PFSK-1 (cell line): Measurements from ENCODE around the gene SFXN2.

Experiments used
- FOXP2 ChIP-seq: optimal IDR thresholded peaks from 2 replicates; pipeline ENCODE3; 2011; ENCODE audit warnings: borderline replicate concordance, control low read depth, inconsistent platforms; ENCODE audit not compliant: insufficient read depth; ENCODE audit errors: extremely low read length, extremely low read depth
- POLR2AphosphoS5 ChIP-seq: IDR thresholded peaks from 2 replicates; pipeline ENCODE4 v1.6.1; 2012; ENCODE audit warnings: low read depth, mild to moderate bottlenecking, control low read depth, low read length, moderate library complexity
- SIN3A ChIP-seq: IDR thresholded peaks from 2 replicates; pipeline ENCODE4 v1.6.1; 2012; ENCODE audit warnings: mild to moderate bottlenecking, low read length, moderate library complexity, borderline replicate concordance; ENCODE audit not compliant: insufficient read depth
- TAF1 ChIP-seq: IDR thresholded peaks from 2 replicates; pipeline ENCODE4 v1.6.1; 2012; ENCODE audit warnings: low read length, control low read depth, borderline replicate concordance; ENCODE audit not compliant: insufficient read depth
- TF ChIP-seq, protein P1 (sequence below), 2 experiments: IDR thresholded peaks; 2 replicates each; pipeline versions ENCODE4 v1.6.1 to v1.8.0; 2011 to 2012; ENCODE audit warnings: low read depth in 2 of 2, low read length in 2 of 2, control low read depth in 1 of 2, inconsistent platforms in 1 of 2, mild to moderate bottlenecking in 1 of 2, moderate library complexity in 1 of 2; ENCODE audit not compliant: insufficient read depth in 1 of 2

SFXN2 gene

GRCh38 chr10:102718220-102718619 lies 3.8 kb downstream of the SFXN2 start:
- TF ChIP-seq FOXP2 (no peak), SIN3A (no peak), POLR2AphosphoS5 (no peak), TAF1 (no peak)
- TF ChIP-seq, protein P1, sequence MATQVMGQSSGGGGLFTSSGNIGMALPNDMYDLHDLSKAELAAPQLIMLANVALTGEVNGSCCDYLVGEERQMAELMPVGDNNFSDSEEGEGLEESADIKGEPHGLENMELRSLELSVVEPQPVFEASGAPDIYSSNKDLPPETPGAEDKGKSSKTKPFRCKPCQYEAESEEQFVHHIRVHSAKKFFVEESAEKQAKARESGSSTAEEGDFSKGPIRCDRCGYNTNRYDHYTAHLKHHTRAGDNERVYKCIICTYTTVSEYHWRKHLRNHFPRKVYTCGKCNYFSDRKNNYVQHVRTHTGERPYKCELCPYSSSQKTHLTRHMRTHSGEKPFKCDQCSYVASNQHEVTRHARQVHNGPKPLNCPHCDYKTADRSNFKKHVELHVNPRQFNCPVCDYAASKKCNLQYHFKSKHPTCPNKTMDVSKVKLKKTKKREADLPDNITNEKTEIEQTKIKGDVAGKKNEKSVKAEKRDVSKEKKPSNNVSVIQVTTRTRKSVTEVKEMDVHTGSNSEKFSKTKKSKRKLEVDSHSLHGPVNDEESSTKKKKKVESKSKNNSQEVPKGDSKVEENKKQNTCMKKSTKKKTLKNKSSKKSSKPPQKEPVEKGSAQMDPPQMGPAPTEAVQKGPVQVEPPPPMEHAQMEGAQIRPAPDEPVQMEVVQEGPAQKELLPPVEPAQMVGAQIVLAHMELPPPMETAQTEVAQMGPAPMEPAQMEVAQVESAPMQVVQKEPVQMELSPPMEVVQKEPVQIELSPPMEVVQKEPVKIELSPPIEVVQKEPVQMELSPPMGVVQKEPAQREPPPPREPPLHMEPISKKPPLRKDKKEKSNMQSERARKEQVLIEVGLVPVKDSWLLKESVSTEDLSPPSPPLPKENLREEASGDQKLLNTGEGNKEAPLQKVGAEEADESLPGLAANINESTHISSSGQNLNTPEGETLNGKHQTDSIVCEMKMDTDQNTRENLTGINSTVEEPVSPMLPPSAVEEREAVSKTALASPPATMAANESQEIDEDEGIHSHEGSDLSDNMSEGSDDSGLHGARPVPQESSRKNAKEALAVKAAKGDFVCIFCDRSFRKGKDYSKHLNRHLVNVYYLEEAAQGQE (IDR thresholded peaks at IDR 0.05; ENCODE audit: insufficient read depth in 1 of 2, low read depth in 2 of 2, low read length in 2 of 2): no peak

- no peak for TF ChIP-seq FOXP2
- TF ChIP-seq TAF1: no peak
- TF ChIP-seq POLR2AphosphoS5: no peak
- no peak for TF ChIP-seq SIN3A
- TF ChIP-seq, protein P1 (IDR thresholded peaks at IDR 0.05; ENCODE audit: insufficient read depth in 1 of 2, low read depth in 2 of 2, low read length in 2 of 2): no peak
Observed at GRCh38 chr10:102720337-102720736, 5.9 kb downstream of the SFXN2 start.

DNA sequence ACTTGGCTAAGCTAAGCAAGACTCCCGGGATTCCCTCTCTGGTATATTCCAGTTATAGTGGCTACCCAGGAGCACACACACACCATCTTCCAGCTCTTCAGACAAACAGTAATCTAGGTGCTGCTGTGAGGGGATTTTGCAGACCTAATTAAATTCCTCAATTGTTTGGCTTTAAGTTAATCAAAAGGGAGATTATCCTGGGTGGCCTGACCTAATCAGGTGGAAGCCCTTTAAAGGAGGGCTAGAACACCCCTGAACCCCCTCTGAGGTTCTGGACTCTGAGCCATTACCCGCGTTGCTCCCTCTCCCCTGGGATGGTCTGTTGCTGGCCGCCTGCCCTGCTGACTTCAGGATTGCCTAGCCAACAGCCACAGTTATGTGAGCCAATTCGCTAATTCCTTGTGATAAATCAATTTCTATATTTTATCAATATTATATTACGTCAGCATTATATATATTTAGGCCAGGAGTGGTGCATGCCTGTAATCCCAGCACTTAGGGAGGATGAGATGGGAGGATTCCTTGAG lies 6.4 kb downstream of the SFXN2 start:
- TF ChIP-seq, protein P1 (IDR thresholded peaks at IDR 0.05; ENCODE audit: insufficient read depth in 1 of 2, low read depth in 2 of 2, low read length in 2 of 2): no peak
- no peak for TF ChIP-seq POLR2AphosphoS5
- no peak for TF ChIP-seq TAF1
- TF ChIP-seq FOXP2: no peak
- no peak for TF ChIP-seq SIN3A

DNA sequence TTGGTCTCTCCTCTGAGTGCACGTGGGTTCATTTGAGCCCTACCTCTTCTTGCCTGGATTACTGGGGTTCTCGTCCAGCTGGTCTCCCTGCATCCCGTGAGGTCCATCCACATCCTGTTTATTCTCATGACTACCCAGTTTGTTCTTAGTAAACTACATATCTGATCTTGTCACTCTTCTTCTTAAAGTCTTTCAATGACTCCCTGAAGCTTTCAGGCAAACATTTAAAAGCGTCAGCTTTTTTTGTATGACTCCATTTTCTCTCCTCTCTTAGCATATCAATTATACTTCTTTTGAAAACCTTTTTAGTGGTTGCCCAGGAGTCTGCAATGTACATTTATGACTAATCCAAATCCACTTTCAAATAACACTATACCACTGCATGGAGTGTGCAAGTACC lies 7.5 kb downstream of the SFXN2 start:
- TF ChIP-seq FOXP2: no peak
- TF ChIP-seq POLR2AphosphoS5: no peak
- TF ChIP-seq, protein P1 (IDR thresholded peaks at IDR 0.05; ENCODE audit: insufficient read depth in 1 of 2, low read depth in 2 of 2, low read length in 2 of 2): no peak
- no peak for TF ChIP-seq TAF1
- TF ChIP-seq SIN3A: no peak

DNA sequence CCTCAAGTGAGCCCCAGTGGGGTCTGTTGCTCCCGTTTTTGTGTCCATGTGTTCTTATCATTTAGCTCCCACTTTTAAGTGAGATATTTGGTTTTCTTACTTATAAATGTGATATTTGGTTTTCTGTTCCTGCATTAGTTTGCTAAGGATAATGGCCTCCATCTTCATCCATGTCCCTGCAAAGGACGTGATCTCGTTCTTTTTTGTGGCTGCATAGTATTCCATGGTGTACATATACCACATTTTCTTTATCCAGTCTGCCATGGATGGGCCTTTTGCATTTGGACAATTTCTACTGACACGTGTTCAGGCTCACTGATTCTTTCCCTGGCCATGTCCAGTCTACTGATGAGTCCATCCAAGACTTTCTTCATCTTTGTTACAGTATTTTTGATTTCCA lies 9.6 kb downstream of the SFXN2 start:
- TF ChIP-seq POLR2AphosphoS5: no peak
- TF ChIP-seq FOXP2: no peak
- TF ChIP-seq, protein P1 (IDR thresholded peaks at IDR 0.05; ENCODE audit: insufficient read depth in 1 of 2, low read depth in 2 of 2, low read length in 2 of 2): no peak
- TF ChIP-seq TAF1: no peak
- TF ChIP-seq SIN3A: no peak
